Endothelial cell (in vitro differentiated cells): ENCODE data around the gene ERGIC1. TPM values are rescaled to one million over a fixed set of nuclear protein-coding genes. Genes with fewer than 3 reads are reported as not detected.

Experiments
- DNase-seq: peaks from one replicate; pipeline ENCODE4 v3.0.0; 2021; ENCODE audit warnings: low spot score
- H3K27ac Mint-ChIP-seq: one replicate; pipeline ENCODE4 v1.8.0; 2021; ENCODE audit warnings: mixed read lengths, inconsistent platforms; ENCODE audit not compliant: unreplicated experiment
- H3K27me3 Mint-ChIP-seq: one replicate; pipeline ENCODE4 v1.8.0; 2021; ENCODE audit warnings: mild to moderate bottlenecking, moderate library complexity, mixed read lengths, inconsistent platforms; ENCODE audit not compliant: unreplicated experiment
- H3K36me3 Mint-ChIP-seq: one replicate; pipeline ENCODE4 v1.8.0; 2021; ENCODE audit warnings: mild to moderate bottlenecking, low read depth, mixed read lengths, inconsistent platforms; ENCODE audit not compliant: unreplicated experiment
- H3K4me1 Mint-ChIP-seq: one replicate; pipeline ENCODE4 v1.8.0; 2021; ENCODE audit warnings: mild to moderate bottlenecking, mixed read lengths, inconsistent platforms; ENCODE audit not compliant: unreplicated experiment
- H3K4me3 Mint-ChIP-seq: one replicate; pipeline ENCODE4 v1.8.0; 2021; ENCODE audit warnings: mild to moderate bottlenecking, mixed read lengths, inconsistent platforms; ENCODE audit not compliant: unreplicated experiment
- H3K9me3 Mint-ChIP-seq: one replicate; pipeline ENCODE4 v1.8.0; 2021; ENCODE audit warnings: mixed read lengths, inconsistent platforms; ENCODE audit not compliant: unreplicated experiment
- CTCF ChIP-seq: fragments of 200-600 bp; sonication (generic); IDR thresholded peaks from one replicate; pipeline ENCODE4 v1.5.0; 2021; ENCODE audit warnings: antibody characterized with exemption; ENCODE audit not compliant: unreplicated experiment
- total RNA-seq: library from RNA; stranded (reverse); fragmentation: NEBNext Ultra II Directional; extraction: Animal tissue kit (Norgen Biotek cat#: 25700); gene quantifications from one replicate; pipeline ENCODE4 v1.2.1, GENCODE V29; 2021; ENCODE audit not compliant: unreplicated experiment

ERGIC1 gene
- total RNA-seq, 1 donor from 2014 or later = 67.1 TPM

GRCh38 chr5:172972552-172972951 lies 138.5 kb downstream of the ERGIC1 start:
- Mint-ChIP-seq H3K36me3 (peaks cover 5% of the 10 kb centered on the region), H3K9me3 (no peaks in the 10 kb centered on the region), H3K4me1 (no peaks in the 10 kb centered on the region), H3K27ac (no peak overlapping the region), H3K27me3 (no peaks in the 10 kb centered on the region), H3K4me3 (no peak overlapping the region)
- DNase-seq = no peak
- TF ChIP-seq CTCF = no peak

- no peaks in the 10 kb centered on the region for H3K4me1 Mint-ChIP-seq
- H3K9me3 Mint-ChIP-seq = no peaks in the 10 kb centered on the region
- H3K27me3 Mint-ChIP-seq = no peaks in the 10 kb centered on the region
- H3K27ac Mint-ChIP-seq = no peak overlapping the region
- no peak for TF ChIP-seq CTCF
- no peak for DNase-seq
- H3K4me3 Mint-ChIP-seq = no peak overlapping the region
- H3K36me3 Mint-ChIP-seq = peaks cover 2% of the 10 kb centered on the region
These were observed 139.3 kb downstream of the ERGIC1 start for GRCh38 chr5:172973127-172973916.

- Mint-ChIP-seq H3K9me3 (no peaks in the 10 kb centered on the region), H3K36me3 (no peaks in the 10 kb centered on the region), H3K4me1 (no peaks in the 10 kb centered on the region), H3K27me3 (no peaks in the 10 kb centered on the region), H3K4me3 (no peak overlapping the region), H3K27ac (no peak overlapping the region)
- no peak for DNase-seq
- TF ChIP-seq CTCF = no peak
These were observed 139.9 kb downstream of the ERGIC1 start for GRCh38 chr5:172973931-172974330.

- Mint-ChIP-seq H3K27ac (no peak overlapping the region), H3K9me3 (no peaks in the 10 kb centered on the region), H3K4me3 (no peak overlapping the region), H3K36me3 (no peaks in the 10 kb centered on the region), H3K27me3 (no peaks in the 10 kb centered on the region), H3K4me1 (no peaks in the 10 kb centered on the region)
- DNase-seq = no peak
- no peak for TF ChIP-seq CTCF
These were observed 141.2 kb downstream of the ERGIC1 start for GRCh38 chr5:172975289-172975688.

GRCh38 chr5:172979778-172980177 lies 145.7 kb downstream of the ERGIC1 start:
- no peak overlapping the region for H3K4me3 Mint-ChIP-seq
- H3K9me3 Mint-ChIP-seq = no peaks in the 10 kb centered on the region
- no peaks in the 10 kb centered on the region for H3K4me1 Mint-ChIP-seq
- no peaks in the 10 kb centered on the region for H3K36me3 Mint-ChIP-seq
- H3K27ac Mint-ChIP-seq = no peak overlapping the region
- DNase-seq = no peak
- H3K27me3 Mint-ChIP-seq = no peaks in the 10 kb centered on the region
- TF ChIP-seq CTCF = no peak
